Muscle layer of duodenum (tissue), 2 donors: ENCODE measurements around the gene OCRL.

Source experiments
- H3K27ac ChIP-seq: one replicate; pipeline ENCODE4 v1.7.0; 2013; ENCODE audit warnings: mild to moderate bottlenecking, low read length
- H3K27me3 ChIP-seq: one replicate; pipeline ENCODE4 v1.7.0; 2013; ENCODE audit warnings: low read depth, mild to moderate bottlenecking, control low read depth, low read length
- H3K36me3 ChIP-seq, 2 donors: one replicate each; pipeline ENCODE4 v1.7.0; 2013; ENCODE audit warnings: low read length in 2 of 2, control low read depth in 1 of 2, mild to moderate bottlenecking in 1 of 2; ENCODE audit not compliant: insufficient read depth in 2 of 2, control insufficient read depth in 1 of 2
- H3K4me1 ChIP-seq, 2 donors: one replicate each; pipeline ENCODE4 v1.7.0; 2013; ENCODE audit warnings: low read length in 2 of 2, mild to moderate bottlenecking in 2 of 2, control low read depth in 1 of 2, moderate library complexity in 1 of 2; ENCODE audit not compliant: insufficient read depth in 2 of 2, control insufficient read depth in 1 of 2
- H3K4me3 ChIP-seq, 2 donors: one replicate each; pipeline ENCODE4 v1.7.0; 2013; ENCODE audit warnings: low read length in 2 of 2, low read depth in 1 of 2, mild to moderate bottlenecking in 1 of 2
- H3K9me3 ChIP-seq, 2 donors: one replicate each; pipeline ENCODE4 v1.7.0; 2013; ENCODE audit warnings: low read length in 2 of 2, control low read depth in 1 of 2, mild to moderate bottlenecking in 1 of 2; ENCODE audit not compliant: control insufficient read depth in 1 of 2
- donor health status: healthy.

Gene OCRL

GRCh38 chrX:129540068-129540653 is at the start of gene OCRL:
TSS of gene OCRL (plus strand) at chrX:129540259. CDS start at chrX:129540440, 181 bp downstream.
- Histone ChIP-seq H3K27ac (peak within 1 kb of the TSS; percentile 56), H3K27me3 (no peaks in the 10 kb centered on the region), H3K4me1 (peaks cover 0 to 5% of the 10 kb centered on the region in 2 donors), H3K9me3 (no peaks in the 10 kb centered on the region), H3K4me3 (peak within 1 kb of the TSS; percentile 63 to 68), H3K36me3 (no peaks in the 10 kb centered on the region)

DNA sequence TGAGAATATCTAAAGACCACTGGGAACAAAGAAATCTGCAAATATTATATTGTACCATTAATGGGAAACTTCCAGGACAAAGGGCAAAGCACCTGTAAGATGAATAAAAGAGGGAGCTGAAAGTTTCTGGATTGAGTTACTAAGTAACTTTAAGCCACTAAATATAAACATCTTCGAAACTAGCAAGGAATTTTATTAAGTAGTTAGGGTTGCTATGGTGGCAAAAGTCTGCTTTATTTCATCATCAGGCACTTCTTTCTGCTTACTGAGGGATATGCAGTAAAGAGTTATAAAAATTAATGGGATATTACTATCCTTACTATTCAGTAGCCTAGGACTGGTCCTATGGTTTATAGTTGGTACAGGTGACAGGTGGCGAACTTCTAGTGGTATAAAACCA is 49.7 kb upstream of the OCRL start:
- Histone ChIP-seq H3K4me1 (no peaks in the 10 kb centered on the region), H3K36me3 (peaks cover 9 to 17% of the 10 kb centered on the region in 2 donors), H3K4me3 (no peak overlapping the region), H3K27me3 (no peaks in the 10 kb centered on the region), H3K27ac (no peak overlapping the region), H3K9me3 (no peaks in the 10 kb centered on the region)

- Histone ChIP-seq H3K27ac (no peak overlapping the region), H3K27me3 (no peaks in the 10 kb centered on the region), H3K9me3 (no peaks in the 10 kb centered on the region), H3K4me1 (no peaks in the 10 kb centered on the region), H3K4me3 (no peak overlapping the region), H3K36me3 (peaks cover 11 to 27% of the 10 kb centered on the region in 2 donors)
Measured at GRCh38 chrX:129493643-129494042, 46.4 kb upstream of the OCRL start.

DNA sequence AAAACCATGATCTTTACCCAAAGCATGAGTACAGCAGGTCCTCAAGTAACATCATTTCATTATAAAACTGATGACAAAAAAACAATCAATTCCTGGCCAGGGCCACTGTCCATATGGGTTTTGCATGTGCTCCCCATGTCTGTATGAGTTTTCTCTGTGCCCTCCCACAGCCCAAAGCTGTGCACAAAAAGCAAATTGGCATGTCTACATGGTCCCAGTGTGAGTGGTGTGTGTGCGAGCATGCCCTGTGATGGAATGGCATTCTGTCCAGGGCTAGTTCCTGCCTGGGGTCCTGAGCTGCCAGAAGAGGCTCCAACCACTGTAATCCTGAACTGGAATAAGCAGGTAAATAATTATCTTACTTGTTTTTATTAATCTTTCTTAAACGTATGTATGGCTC is 45.2 kb upstream of the OCRL start:
- Histone ChIP-seq H3K9me3 (no peaks in the 10 kb centered on the region), H3K36me3 (peaks cover 11 to 27% of the 10 kb centered on the region in 2 donors), H3K4me1 (no peaks in the 10 kb centered on the region), H3K4me3 (no peak overlapping the region), H3K27ac (no peak overlapping the region), H3K27me3 (no peaks in the 10 kb centered on the region)

GRCh38 chrX:129495900-129496299 is 44.2 kb upstream of the OCRL start:
- Histone ChIP-seq H3K4me3 (no peak overlapping the region), H3K9me3 (no peaks in the 10 kb centered on the region), H3K36me3 (peaks cover 11 to 27% of the 10 kb centered on the region in 2 donors), H3K27me3 (no peaks in the 10 kb centered on the region), H3K27ac (no peak overlapping the region), H3K4me1 (no peaks in the 10 kb centered on the region)

- no peaks in the 10 kb centered on the region for H3K4me1 ChIP-seq
- no peak overlapping the region for H3K4me3 ChIP-seq
- H3K27ac ChIP-seq, result no peak overlapping the region
- H3K9me3 ChIP-seq, result no peaks in the 10 kb centered on the region
- no peaks in the 10 kb centered on the region for H3K27me3 ChIP-seq
- peaks cover 11 to 28% of the 10 kb centered on the region in 2 donors for H3K36me3 ChIP-seq
Measured at GRCh38 chrX:129496625-129497024, 43.4 kb upstream of the OCRL start.

DNA sequence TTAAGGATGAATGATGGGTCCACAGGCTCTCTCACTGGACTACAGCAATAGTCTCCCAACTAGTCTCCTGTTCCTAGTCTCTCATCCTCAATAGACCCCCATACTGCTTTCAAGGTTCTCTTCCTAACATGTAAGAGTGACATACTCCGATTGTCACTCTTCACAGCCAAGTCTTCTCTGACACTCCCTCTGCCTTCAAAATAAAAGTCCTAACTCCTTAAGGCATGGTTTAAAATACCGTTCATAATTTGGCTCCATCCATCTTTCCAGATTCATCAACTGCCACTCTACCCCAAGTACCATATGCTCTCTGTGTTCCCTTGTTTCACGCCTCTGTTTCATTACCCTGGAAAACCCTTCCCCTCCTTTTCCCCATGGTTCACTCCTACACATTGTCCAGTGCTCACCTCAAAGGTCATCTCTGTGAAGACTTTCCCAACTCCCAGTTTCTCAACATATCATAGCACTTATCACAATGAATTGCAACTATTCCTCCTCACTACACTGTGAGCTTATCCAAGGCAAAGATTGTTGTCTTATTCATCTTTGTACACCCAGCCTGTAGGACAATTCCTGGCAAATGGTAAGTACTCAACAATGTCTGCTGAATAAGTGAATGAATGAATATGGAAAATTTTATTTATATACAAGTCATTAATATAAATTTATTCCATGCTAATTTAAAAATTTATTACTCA is 42.8 kb upstream of the OCRL start:
- H3K4me3 ChIP-seq, result no peak overlapping the region
- no peaks in the 10 kb centered on the region for H3K27me3 ChIP-seq
- no peaks in the 10 kb centered on the region for H3K9me3 ChIP-seq
- no peaks in the 10 kb centered on the region for H3K4me1 ChIP-seq
- peaks cover 11 to 34% of the 10 kb centered on the region in 2 donors for H3K36me3 ChIP-seq
- no peak overlapping the region for H3K27ac ChIP-seq

GRCh38 chrX:129510331-129510730 is 29.7 kb upstream of the OCRL start:
- Histone ChIP-seq H3K4me1 (no peaks in the 10 kb centered on the region), H3K27me3 (no peaks in the 10 kb centered on the region), H3K9me3 (no peaks in the 10 kb centered on the region), H3K27ac (no peak overlapping the region), H3K36me3 (peaks cover 0 to 8% of the 10 kb centered on the region in 2 donors), H3K4me3 (no peak overlapping the region)

DNA sequence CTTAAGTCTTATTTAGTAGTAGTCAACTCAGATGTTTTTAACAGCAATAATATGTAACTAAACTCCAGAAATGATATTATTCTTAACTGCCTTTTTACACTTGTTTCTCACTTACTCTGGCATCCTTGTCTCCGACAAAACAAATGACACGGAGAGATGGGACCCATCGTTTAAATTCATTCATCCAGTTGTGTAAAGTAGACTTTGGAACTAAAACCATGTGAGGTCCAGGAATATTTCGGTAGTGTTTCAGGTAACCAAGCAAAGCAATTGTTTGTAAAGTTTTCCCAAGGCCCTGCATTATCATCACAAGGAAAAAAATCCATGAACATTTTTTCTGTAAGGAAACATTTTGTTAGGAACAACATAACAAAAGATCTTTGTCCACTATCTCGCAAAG is 28.4 kb upstream of the OCRL start:
- Histone ChIP-seq H3K27ac (no peak overlapping the region), H3K9me3 (no peaks in the 10 kb centered on the region), H3K36me3 (peaks cover 0 to 8% of the 10 kb centered on the region in 2 donors), H3K4me3 (no peak overlapping the region), H3K4me1 (no peaks in the 10 kb centered on the region), H3K27me3 (no peaks in the 10 kb centered on the region)

- no peaks in the 10 kb centered on the region for H3K27me3 ChIP-seq
- no peak overlapping the region for H3K27ac ChIP-seq
- no peaks in the 10 kb centered on the region for H3K4me1 ChIP-seq
- peaks cover 0 to 4% of the 10 kb centered on the region in 2 donors for H3K36me3 ChIP-seq
- no peak overlapping the region for H3K4me3 ChIP-seq
- H3K9me3 ChIP-seq, result no peaks in the 10 kb centered on the region
Measured at GRCh38 chrX:129512409-129512808, 27.6 kb upstream of the OCRL start.

DNA sequence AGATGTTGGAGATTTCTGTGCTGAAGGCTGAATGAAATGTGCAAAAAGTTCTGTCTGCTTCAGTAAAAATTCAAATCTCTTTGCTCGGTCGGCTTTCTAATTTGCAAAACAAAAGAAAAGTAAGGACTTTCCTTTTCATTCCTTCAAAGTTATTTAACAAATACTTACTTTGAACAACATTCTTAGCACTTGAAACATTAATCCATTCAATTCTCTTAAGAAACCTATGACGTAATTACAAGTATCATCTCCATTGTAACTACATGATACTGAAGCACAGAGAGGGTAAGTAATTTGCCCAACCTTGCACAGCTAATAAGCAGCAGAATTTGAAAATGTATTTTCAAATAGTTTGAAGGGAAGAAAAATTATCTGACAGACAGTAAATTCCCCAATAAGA is 23.7 kb upstream of the OCRL start:
- Histone ChIP-seq H3K4me3 (no peak overlapping the region), H3K9me3 (no peaks in the 10 kb centered on the region), H3K27me3 (no peaks in the 10 kb centered on the region)

GRCh38 chrX:129520151-129520550 is 19.9 kb upstream of the OCRL start:
- Histone ChIP-seq H3K4me3 (no peak overlapping the region), H3K9me3 (no peaks in the 10 kb centered on the region), H3K4me1 (peaks cover 0 to 10% of the 10 kb centered on the region in 2 donors), H3K27me3 (no peaks in the 10 kb centered on the region), H3K36me3 (no peaks in the 10 kb centered on the region), H3K27ac (no peak overlapping the region)

More for the DNA sequence above, 23.7 kb upstream of the OCRL start:
- H3K36me3 ChIP-seq, result no peaks in the 10 kb centered on the region
- H3K4me1 ChIP-seq, result peaks cover 0 to 4% of the 10 kb centered on the region in 2 donors
- H3K27ac ChIP-seq, result no peak overlapping the region
